H9 (cell line): ENCODE data around the gene TEDDM1. TPM values are rescaled to one million over a fixed set of nuclear protein-coding genes. Genes with fewer than 3 reads are reported as not detected.

Experiments used
- DNase-seq: peaks from one replicate; pipeline ENCODE4 v3.0.0-alpha.2; 2017
- H2AFZ ChIP-seq: one replicate; pipeline ENCODE4 v1.6.1; 2013; ENCODE audit warnings: mild to moderate bottlenecking, low read length, control low read depth, moderate library complexity
- H2AK5ac ChIP-seq: 2 replicates; pipeline ENCODE4 v1.6.1; 2013; ENCODE audit warnings: low read length, control low read depth, mixed read lengths; ENCODE audit not compliant: insufficient read length
- H2BK120ac ChIP-seq: one replicate; pipeline ENCODE4 v1.6.1; 2013; ENCODE audit warnings: low read depth, mild to moderate bottlenecking, low read length, control low read depth, inconsistent platforms; ENCODE audit not compliant: poor library complexity, severe bottlenecking
- H2BK12ac ChIP-seq: 2 replicates; pipeline ENCODE4 v1.6.1; 2013; ENCODE audit warnings: low read length, control low read depth, mixed read lengths, low read depth; ENCODE audit not compliant: insufficient read length
- H2BK15ac ChIP-seq: 2 replicates; pipeline ENCODE4 v1.6.1; 2013; ENCODE audit warnings: low read depth, low read length, control low read depth
- H2BK20ac ChIP-seq: one replicate; pipeline ENCODE4 v1.6.1; 2013; ENCODE audit warnings: low read depth, mild to moderate bottlenecking, low read length, control low read depth, inconsistent platforms; ENCODE audit not compliant: poor library complexity, severe bottlenecking
- H2BK5ac ChIP-seq: 2 replicates; pipeline ENCODE4 v1.6.1; 2013; ENCODE audit warnings: low read length, control low read depth, mixed read lengths; ENCODE audit not compliant: insufficient read length
- H3K14ac ChIP-seq: 2 replicates; pipeline ENCODE4 v1.6.1; 2013; ENCODE audit warnings: low read length, control low read depth; ENCODE audit not compliant: insufficient read depth
- H3K18ac ChIP-seq: 2 replicates; pipeline ENCODE4 v1.6.1; 2013; ENCODE audit warnings: low read depth, mild to moderate bottlenecking, mixed read lengths, low read length, control low read depth; ENCODE audit not compliant: insufficient read length
- H3K23ac ChIP-seq: 2 replicates; pipeline ENCODE4 v1.6.1; 2013; ENCODE audit warnings: low read length, control low read depth, mixed read lengths, low read depth; ENCODE audit not compliant: insufficient read length
- H3K23me2 ChIP-seq: 2 replicates; pipeline ENCODE4 v1.6.1; 2013; ENCODE audit warnings: low read depth, mild to moderate bottlenecking, mixed read lengths, low read length, control low read depth; ENCODE audit not compliant: insufficient read length, poor library complexity, severe bottlenecking
- H3K27ac ChIP-seq: 2 replicates; pipeline ENCODE4 v1.5.1; 2013; ENCODE audit warnings: low read length, control low read depth, mixed read lengths, low read depth; ENCODE audit not compliant: insufficient read length
- H3K27me3 ChIP-seq: 2 replicates; pipeline ENCODE4 v1.6.1; 2013; ENCODE audit warnings: low read length, control low read depth, inconsistent platforms; ENCODE audit not compliant: insufficient read depth
- H3K4ac ChIP-seq: 2 replicates; pipeline ENCODE4 v1.6.1; 2013; ENCODE audit warnings: low read depth, mild to moderate bottlenecking, control low read depth, inconsistent platforms, low read length, moderate library complexity
- H3K4me1 ChIP-seq: 2 replicates; pipeline ENCODE4 v1.6.1; 2013; ENCODE audit warnings: low read length, control low read depth, inconsistent platforms; ENCODE audit not compliant: insufficient read depth
- H3K4me2 ChIP-seq: 2 replicates; pipeline ENCODE4 v1.6.1; 2013; ENCODE audit warnings: low read length, control low read depth, mixed read lengths; ENCODE audit not compliant: insufficient read length, insufficient read depth
- H3K56ac ChIP-seq: 2 replicates; pipeline ENCODE4 v1.6.1; 2013; ENCODE audit warnings: low read depth, mild to moderate bottlenecking, mixed read lengths, low read length, control low read depth; ENCODE audit not compliant: insufficient read length
- H3K79me1 ChIP-seq: 2 replicates; pipeline ENCODE4 v1.6.1; 2013; ENCODE audit warnings: low read depth, mild to moderate bottlenecking, moderate library complexity, low read length, control low read depth, inconsistent platforms; ENCODE audit not compliant: insufficient read depth, poor library complexity, severe bottlenecking
- H3K79me2 ChIP-seq: 2 replicates; pipeline ENCODE4 v1.6.1; 2013; ENCODE audit warnings: low read length, control low read depth, inconsistent platforms; ENCODE audit not compliant: insufficient read depth
- H3K9ac ChIP-seq: 2 replicates; pipeline ENCODE4 v1.6.1; 2013; ENCODE audit warnings: low read length, control low read depth, mixed read lengths; ENCODE audit not compliant: insufficient read length; ENCODE audit errors: extremely low read depth
- H3K9me3 ChIP-seq: one replicate; pipeline ENCODE4 v1.6.1; 2013; ENCODE audit warnings: low read depth, low read length, inconsistent platforms; ENCODE audit not compliant: control insufficient read depth
- H3T11ph ChIP-seq: one replicate; pipeline ENCODE4 v1.6.1; 2013; ENCODE audit warnings: mild to moderate bottlenecking, low read length, control low read depth, inconsistent platforms
- H4K20me1 ChIP-seq: one replicate; pipeline ENCODE4 v1.6.1; 2013; ENCODE audit not compliant: control insufficient read depth, insufficient read length, insufficient read depth
- H4K5ac ChIP-seq: 2 replicates; pipeline ENCODE4 v1.6.1; 2013; ENCODE audit warnings: low read depth, mild to moderate bottlenecking, mixed read lengths, low read length, control low read depth; ENCODE audit not compliant: insufficient read length
- H4K8ac ChIP-seq: replicated peaks from 2 replicates; pipeline ENCODE4 v1.6.1; 2013; ENCODE audit warnings: low read length, control low read depth, mixed read lengths, low read depth; ENCODE audit not compliant: insufficient read length
- H4K91ac ChIP-seq: 2 replicates; pipeline ENCODE4 v1.6.1; 2013; ENCODE audit warnings: low read depth, mild to moderate bottlenecking, moderate library complexity, mixed read lengths, low read length, control low read depth; ENCODE audit not compliant: insufficient read length
- H3K27ac Mint-ChIP-seq, 3 experiments: 2 replicates in 2 of 3; 3 replicates in 1 of 3; pipeline ENCODE4 v1.8.0; 2020 to 2021; ENCODE audit warnings: mixed read lengths in 3 of 3, mild to moderate bottlenecking in 1 of 3, moderate library complexity in 1 of 3
- H3K27me3 Mint-ChIP-seq: 2 replicates; pipeline ENCODE4 v1.8.0; 2021; ENCODE audit warnings: low read depth, mild to moderate bottlenecking, moderate library complexity, mixed read lengths
- H3K36me3 Mint-ChIP-seq, 3 experiments: 2 replicates in 2 of 3; 3 replicates in 1 of 3; pipeline ENCODE4 v1.8.0; 2020 to 2021; ENCODE audit warnings: low read depth in 3 of 3, mixed read lengths in 3 of 3; ENCODE audit not compliant: insufficient read depth in 1 of 3
- H3K4me1 Mint-ChIP-seq, 2 experiments: 2 replicates each; pipeline ENCODE4 v1.8.0; 2020; ENCODE audit warnings: mixed read lengths in 2 of 2
- H3K4me3 Mint-ChIP-seq, 2 experiments: 2 replicates in 1 of 2; 3 replicates in 1 of 2; pipeline ENCODE4 v1.8.0; 2020 to 2021; ENCODE audit warnings: mild to moderate bottlenecking in 2 of 2, mixed read lengths in 2 of 2, moderate library complexity in 1 of 2
- H3K9me3 Mint-ChIP-seq, 2 experiments: 2 replicates in 1 of 2; 3 replicates in 1 of 2; pipeline ENCODE4 v1.8.0; 2020; ENCODE audit warnings: mild to moderate bottlenecking in 2 of 2, mixed read lengths in 2 of 2, moderate library complexity in 1 of 2
- CTCF ChIP-seq: fragments of 200-600 bp; sonication (generic); conservative IDR thresholded peaks from 3 replicates; pipeline ENCODE4 v1.8.0; 2021; ENCODE audit warnings: antibody characterized with exemption, mild to moderate bottlenecking
- WGBS: extraction: QIAGEN DNeasy Blood & Tissue Kit; methylation state at CpG from one replicate; pipeline ENCODE4 v1.1.7; 2013; ENCODE audit warnings: missing lambda C conversion rate, low lambda C conversion rate, mixed read lengths; ENCODE audit not compliant: insufficient read length; ENCODE audit errors: extremely low coverage; 5-methylcytosine and 5-hydroxymethylcytosine counted together
- total RNA-seq: library from RNA; stranded (reverse); gene quantifications from 2 replicates; pipeline ENCODE4 v1.2.1, GENCODE V29; 2021

TEDDM1 gene
- total RNA-seq, 1 experiment from 2014 or later, result not detected

GRCh38 chr1:182348961-182349747, 51.3 kb downstream of the TEDDM1 start:
- Histone ChIP-seq H3K18ac (no peak overlapping the region), H3K27me3 (no peaks in the 10 kb centered on the region), H3K56ac (no peak overlapping the region), H3K27ac (no peak overlapping the region), H4K91ac (no peak overlapping the region), H3K4ac (no peak overlapping the region), H4K20me1 (no peaks in the 10 kb centered on the region), H3K9me3 (no peaks in the 10 kb centered on the region), H3K4me2 (no peak overlapping the region), H2BK20ac (no peak overlapping the region), H3K9ac (no peak overlapping the region), H3K79me2 (no peaks in the 10 kb centered on the region), H3K4me1 (no peaks in the 10 kb centered on the region), H3K79me1 (no peaks in the 10 kb centered on the region), H2AK5ac (no peak overlapping the region), H4K5ac (no peak overlapping the region), H3K23me2 (no peaks in the 10 kb centered on the region), H2AFZ (no peak overlapping the region), H2BK15ac (no peak overlapping the region), H3T11ph (no peak overlapping the region), H2BK120ac (no peak overlapping the region), H2BK5ac (no peak overlapping the region), H3K14ac (no peak overlapping the region), H4K8ac (no peak overlapping the region), H2BK12ac (no peak overlapping the region), H3K23ac (no peak overlapping the region)
- Mint-ChIP-seq H3K9me3 (no peaks in the 10 kb centered on the region), H3K27me3 (no peaks in the 10 kb centered on the region), H3K4me1 (peaks cover 5 to 12% of the 10 kb centered on the region in 2 experiments), H3K36me3 (no peaks in the 10 kb centered on the region), H3K4me3 (no peak overlapping the region), H3K27ac (no peak overlapping the region)
- no peak for TF ChIP-seq CTCF
- no peak for DNase-seq
- WGBS, result no CpG with 5 or more reads among the region's 6 CpGs

Other genes with a start within 250 kb of the TEDDM1 start
- 311 and 332 TPM in 2 replicates for gene GLUL, start 8.9 kb downstream of the TEDDM1 start, total RNA-seq
- gene RGSL1, start 49.5 kb upstream of the TEDDM1 start, total RNA-seq, result not detected in 2 replicates
- 0.57 and 0.63 TPM in 2 replicates for gene RNASEL, start 188.6 kb upstream of the TEDDM1 start, total RNA-seq
- 6.8 and 6.9 TPM in 2 replicates for gene RGS16, start 203.7 kb upstream of the TEDDM1 start, total RNA-seq